GM12872 (cell line): ENCODE results near the gene IKZF2.

Experiments
- TF ChIP-seq, protein P1 (sequence below): IDR thresholded peaks from 3 replicates; pipeline ENCODE4 v1.5.1; 2011; ENCODE audit warnings: low read depth, mild to moderate bottlenecking, low read length, moderate library complexity; ENCODE audit not compliant: insufficient read depth

IKZF2 gene

DNA sequence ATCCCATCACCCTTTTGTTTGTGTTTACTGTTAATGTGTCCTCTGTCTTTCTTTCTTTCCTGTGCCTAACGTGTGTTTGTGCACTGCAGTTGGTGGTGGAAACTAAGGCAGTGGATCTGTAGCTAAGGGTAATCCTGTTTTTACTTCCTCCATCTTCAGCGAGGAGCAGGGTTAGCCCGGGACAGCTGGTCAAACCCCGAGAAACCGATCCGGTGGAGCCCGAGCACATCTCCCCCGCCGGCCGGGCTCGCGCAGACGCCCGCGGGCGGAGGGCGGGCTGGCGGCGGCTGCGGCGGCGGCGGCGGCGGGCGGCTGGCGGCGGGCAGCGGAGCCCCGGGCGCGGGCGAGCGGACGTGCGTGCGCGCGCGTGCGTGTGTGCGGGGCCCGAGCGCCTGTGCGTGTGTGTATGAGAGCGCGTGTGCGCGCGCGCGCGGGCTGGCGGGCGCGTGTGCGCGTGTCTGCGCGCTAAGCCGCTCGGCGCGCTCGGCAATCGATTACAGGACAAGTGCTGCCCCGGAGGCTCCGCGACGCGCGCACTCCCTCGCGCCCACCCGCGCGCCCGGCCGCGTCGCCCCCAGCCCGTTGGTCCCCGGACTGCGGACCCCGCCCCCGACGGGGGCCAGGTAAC lies at the start of gene IKZF2:
Gene IKZF2, minus strand, starts transcription at position 176 of the 628 bp plus-strand sequence. CDS start 2,983 bp downstream, outside the sequence.
- TF ChIP-seq, protein P1, sequence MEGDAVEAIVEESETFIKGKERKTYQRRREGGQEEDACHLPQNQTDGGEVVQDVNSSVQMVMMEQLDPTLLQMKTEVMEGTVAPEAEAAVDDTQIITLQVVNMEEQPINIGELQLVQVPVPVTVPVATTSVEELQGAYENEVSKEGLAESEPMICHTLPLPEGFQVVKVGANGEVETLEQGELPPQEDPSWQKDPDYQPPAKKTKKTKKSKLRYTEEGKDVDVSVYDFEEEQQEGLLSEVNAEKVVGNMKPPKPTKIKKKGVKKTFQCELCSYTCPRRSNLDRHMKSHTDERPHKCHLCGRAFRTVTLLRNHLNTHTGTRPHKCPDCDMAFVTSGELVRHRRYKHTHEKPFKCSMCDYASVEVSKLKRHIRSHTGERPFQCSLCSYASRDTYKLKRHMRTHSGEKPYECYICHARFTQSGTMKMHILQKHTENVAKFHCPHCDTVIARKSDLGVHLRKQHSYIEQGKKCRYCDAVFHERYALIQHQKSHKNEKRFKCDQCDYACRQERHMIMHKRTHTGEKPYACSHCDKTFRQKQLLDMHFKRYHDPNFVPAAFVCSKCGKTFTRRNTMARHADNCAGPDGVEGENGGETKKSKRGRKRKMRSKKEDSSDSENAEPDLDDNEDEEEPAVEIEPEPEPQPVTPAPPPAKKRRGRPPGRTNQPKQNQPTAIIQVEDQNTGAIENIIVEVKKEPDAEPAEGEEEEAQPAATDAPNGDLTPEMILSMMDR, result no peak

- TF ChIP-seq, protein P1, result no peak
Measured at GRCh38 chr2:213199871-213200270, 48.5 kb upstream of the IKZF2 start.

DNA sequence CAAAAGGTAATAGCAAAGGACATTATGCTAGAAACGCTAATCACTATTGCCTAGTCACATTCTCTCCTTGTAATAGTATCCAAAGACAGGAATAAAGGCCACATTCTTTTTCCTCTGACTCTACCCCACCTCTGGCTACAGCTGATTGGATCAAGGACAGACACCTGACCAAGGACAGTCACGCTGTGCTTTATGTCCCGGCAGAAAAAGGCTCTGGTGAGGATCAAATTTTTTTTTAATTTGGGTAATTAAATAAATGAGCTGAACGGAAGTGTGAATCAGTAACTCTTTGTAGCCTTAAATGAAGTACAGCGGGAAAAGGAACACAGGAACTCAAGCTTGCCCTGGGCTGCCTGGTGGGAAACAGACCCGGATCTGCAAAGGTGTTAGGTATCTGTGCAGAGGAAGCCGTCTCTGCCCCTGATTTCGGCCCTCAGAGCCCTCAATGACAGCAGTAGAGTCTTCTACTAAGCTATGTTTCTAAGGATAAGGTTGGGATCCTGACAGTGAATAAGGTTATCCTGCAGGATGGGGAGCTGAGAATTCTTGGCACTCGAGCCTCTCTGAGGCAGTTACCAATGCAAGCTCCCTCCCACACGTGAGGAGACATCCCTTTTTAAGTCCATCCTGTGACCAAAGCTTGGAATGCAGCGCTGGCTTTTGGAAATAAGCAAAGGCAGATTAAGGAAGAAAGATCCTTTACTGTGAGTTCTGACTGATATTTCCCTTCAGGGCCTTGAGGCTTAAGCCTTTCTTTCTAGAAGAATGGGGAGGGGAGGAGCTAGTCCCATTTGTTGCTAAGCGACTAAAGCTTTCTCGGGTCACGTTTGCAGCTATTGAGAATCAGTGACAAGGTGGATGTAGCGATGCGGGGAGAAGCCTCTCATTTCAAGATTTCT lies 37.8 kb upstream of the IKZF2 start:
- TF ChIP-seq, protein P1, result no peak

- TF ChIP-seq, protein P1, result no peak
Measured at GRCh38 chr2:213188533-213188867, 37.1 kb upstream of the IKZF2 start.

GRCh38 chr2:213187833-213188532 lies 36.6 kb upstream of the IKZF2 start:
- TF ChIP-seq, protein P1, result no peak

- TF ChIP-seq, protein P1, result no peak
Measured at GRCh38 chr2:213187386-213187785, 36.0 kb upstream of the IKZF2 start.
